ENCODE results near the gene SLC17A3. TPM values are rescaled to one million over a fixed set of nuclear protein-coding genes. Genes with fewer than 3 reads are reported as not detected.

SLC17A3 gene
- total RNA-seq, 1 experiment from 2014 or later, result not detected

DNA sequence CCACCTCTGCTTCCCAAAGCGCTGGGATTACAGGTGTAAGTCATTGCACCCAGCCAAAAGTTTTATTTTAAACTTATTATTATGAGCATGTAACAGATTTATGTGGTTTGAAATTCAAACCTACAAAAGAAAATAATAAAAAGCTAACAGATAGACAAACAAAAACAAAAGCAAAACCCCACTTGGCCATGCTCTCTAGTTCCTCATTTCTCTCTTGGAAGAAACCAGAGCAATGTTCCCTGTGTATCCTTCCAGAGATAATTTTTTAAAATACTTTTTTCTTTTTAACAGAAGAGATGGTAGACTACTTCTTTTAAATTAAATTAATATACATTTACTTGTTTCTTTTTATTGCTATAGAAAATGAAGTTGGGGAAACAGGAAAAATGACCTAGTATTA lies 28.0 kb upstream of the SLC17A3 start:
- Histone ChIP-seq H3K27me3 (ENCODE audit: insufficient read depth, low read length) (no peaks in the 10 kb centered on the region), H3K4me3 (replicated peaks in 1 of 2; ENCODE audit: low read depth in 1 of 2, low read length in 2 of 2) (no peak overlapping the region), H4K20me1 (ENCODE audit: insufficient read depth) (no peaks in the 10 kb centered on the region), H3K36me3 (ENCODE audit: control insufficient read depth in 1 of 2, insufficient read depth in 2 of 2, low read length in 2 of 2) (no peaks in the 10 kb centered on the region), H3K9ac (ENCODE audit: low read length) (no peak overlapping the region), H3K9me3 (ENCODE audit: control insufficient read depth in 1 of 2, insufficient read depth in 1 of 2, low read depth in 1 of 2, low read length in 2 of 2) (no peaks in the 10 kb centered on the region), H3K79me2 (ENCODE audit: insufficient read depth, low read length) (no peaks in the 10 kb centered on the region), H2AFZ (ENCODE audit: low read depth, low read length, poor library complexity, severe bottlenecking) (no peak overlapping the region), H3K9me2 (ENCODE audit: insufficient read depth) (no peaks in the 10 kb centered on the region), H3K4me2 (ENCODE audit: low read length) (no peak overlapping the region), H3K4me1 (ENCODE audit: control insufficient read depth in 1 of 2, insufficient read depth in 2 of 2, low read length in 2 of 2) (no peaks in the 10 kb centered on the region), H3K27ac (ENCODE audit: low read depth, low read length) (no peak overlapping the region)
- ChIA-PET RAD21 (ENCODE audit: low non-redundant PET in 1 of 2, low total read pairs in 2 of 2, uncharacterized antibody in 2 of 2, unreplicated experiment in 2 of 2) (no interaction called here), POLR2A (no interaction called here), CTCF (no interaction called here)
- BruUV-seq (replicated peaks), result no TSS peak
- ATAC-seq (no peak), DNase-seq (ENCODE audit: low read depth, low spot score) (no peak)
- TF ChIP-seq POLR2A (IDR thresholded peaks at IDR 0.05; ENCODE audit: borderline replicate concordance, extremely low read depth, insufficient read depth, insufficient read length) (no peak), ZNF274 (IDR thresholded peaks at IDR 0.05; ENCODE audit: low read depth, low read length) (no peak), JUND (IDR thresholded peaks at IDR 0.05) (no peak), CTCF (IDR thresholded peaks at IDR 0.05 in 2 of 3, conservative IDR thresholded peaks at IDR 0.05 in 1 of 3; ENCODE audit: borderline replicate concordance in 1 of 3, insufficient read depth in 1 of 3, low read depth in 2 of 3, low read length in 2 of 3) (no peak), EZH2phosphoT487 (IDR thresholded peaks at IDR 0.05; ENCODE audit: borderline replicate concordance) (no peak), FOSL1 (IDR thresholded peaks at IDR 0.05; ENCODE audit: low read depth) (no peak), ZFX (IDR thresholded peaks at IDR 0.05) (no peak)
- TF ChIP-seq, protein P1, sequence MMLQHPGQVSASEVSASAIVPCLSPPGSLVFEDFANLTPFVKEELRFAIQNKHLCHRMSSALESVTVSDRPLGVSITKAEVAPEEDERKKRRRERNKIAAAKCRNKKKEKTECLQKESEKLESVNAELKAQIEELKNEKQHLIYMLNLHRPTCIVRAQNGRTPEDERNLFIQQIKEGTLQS (IDR thresholded peaks at IDR 0.05), result no peak
- intact Hi-C loops (cut with micrococcal nuclease), result no loop called here

GRCh38 chr6:25900843-25901242 lies 26.8 kb upstream of the SLC17A3 start:
- RAD21 ChIA-PET (ENCODE audit: low non-redundant PET in 1 of 2, low total read pairs in 2 of 2, uncharacterized antibody in 2 of 2, unreplicated experiment in 2 of 2), result no interaction called here
- no peak overlapping the region for H2AFZ ChIP-seq (ENCODE audit: low read depth, low read length, poor library complexity, severe bottlenecking)
- H3K9ac ChIP-seq (ENCODE audit: low read length), result no peak overlapping the region
- intact Hi-C loops (cut with micrococcal nuclease), result no loop called here
- no peaks in the 10 kb centered on the region for H3K27me3 ChIP-seq (ENCODE audit: insufficient read depth, low read length)
- H4K20me1 ChIP-seq (ENCODE audit: insufficient read depth), result no peaks in the 10 kb centered on the region
- no peak overlapping the region for H3K27ac ChIP-seq (ENCODE audit: low read depth, low read length)
- no peak overlapping the region for H3K4me3 ChIP-seq (replicated peaks in 1 of 2; ENCODE audit: low read depth in 1 of 2, low read length in 2 of 2)
- no peak overlapping the region for H3K4me2 ChIP-seq (ENCODE audit: low read length)
- no peaks in the 10 kb centered on the region for H3K9me2 ChIP-seq (ENCODE audit: insufficient read depth)
- DNase-seq (ENCODE audit: low read depth, low spot score) (no peak), ATAC-seq (no peak)
- no peaks in the 10 kb centered on the region for H3K4me1 ChIP-seq (ENCODE audit: control insufficient read depth in 1 of 2, insufficient read depth in 2 of 2, low read length in 2 of 2)
- no TSS peak for BruUV-seq (replicated peaks)
- POLR2A ChIA-PET, result no interaction called here
- H3K36me3 ChIP-seq (ENCODE audit: control insufficient read depth in 1 of 2, insufficient read depth in 2 of 2, low read length in 2 of 2), result no peaks in the 10 kb centered on the region
- CTCF ChIA-PET, result no interaction called here
- no peaks in the 10 kb centered on the region for H3K79me2 ChIP-seq (ENCODE audit: insufficient read depth, low read length)
- no peaks in the 10 kb centered on the region for H3K9me3 ChIP-seq (ENCODE audit: control insufficient read depth in 1 of 2, insufficient read depth in 1 of 2, low read depth in 1 of 2, low read length in 2 of 2)
- no peak for TF ChIP-seq JUND (IDR thresholded peaks at IDR 0.05)
- TF ChIP-seq CEBPB (IDR thresholded peaks at IDR 0.05; ENCODE audit: low read depth), result no peak
- no peak for TF ChIP-seq ELF1 (IDR thresholded peaks at IDR 0.05; ENCODE audit: borderline replicate concordance, low read depth)
- no peak for TF ChIP-seq POLR2AphosphoS5 (IDR thresholded peaks at IDR 0.05; ENCODE audit: low read depth, low read length)
- TF ChIP-seq EZH2phosphoT487 (IDR thresholded peaks at IDR 0.05; ENCODE audit: borderline replicate concordance), result no peak
- TF ChIP-seq, protein P2, sequence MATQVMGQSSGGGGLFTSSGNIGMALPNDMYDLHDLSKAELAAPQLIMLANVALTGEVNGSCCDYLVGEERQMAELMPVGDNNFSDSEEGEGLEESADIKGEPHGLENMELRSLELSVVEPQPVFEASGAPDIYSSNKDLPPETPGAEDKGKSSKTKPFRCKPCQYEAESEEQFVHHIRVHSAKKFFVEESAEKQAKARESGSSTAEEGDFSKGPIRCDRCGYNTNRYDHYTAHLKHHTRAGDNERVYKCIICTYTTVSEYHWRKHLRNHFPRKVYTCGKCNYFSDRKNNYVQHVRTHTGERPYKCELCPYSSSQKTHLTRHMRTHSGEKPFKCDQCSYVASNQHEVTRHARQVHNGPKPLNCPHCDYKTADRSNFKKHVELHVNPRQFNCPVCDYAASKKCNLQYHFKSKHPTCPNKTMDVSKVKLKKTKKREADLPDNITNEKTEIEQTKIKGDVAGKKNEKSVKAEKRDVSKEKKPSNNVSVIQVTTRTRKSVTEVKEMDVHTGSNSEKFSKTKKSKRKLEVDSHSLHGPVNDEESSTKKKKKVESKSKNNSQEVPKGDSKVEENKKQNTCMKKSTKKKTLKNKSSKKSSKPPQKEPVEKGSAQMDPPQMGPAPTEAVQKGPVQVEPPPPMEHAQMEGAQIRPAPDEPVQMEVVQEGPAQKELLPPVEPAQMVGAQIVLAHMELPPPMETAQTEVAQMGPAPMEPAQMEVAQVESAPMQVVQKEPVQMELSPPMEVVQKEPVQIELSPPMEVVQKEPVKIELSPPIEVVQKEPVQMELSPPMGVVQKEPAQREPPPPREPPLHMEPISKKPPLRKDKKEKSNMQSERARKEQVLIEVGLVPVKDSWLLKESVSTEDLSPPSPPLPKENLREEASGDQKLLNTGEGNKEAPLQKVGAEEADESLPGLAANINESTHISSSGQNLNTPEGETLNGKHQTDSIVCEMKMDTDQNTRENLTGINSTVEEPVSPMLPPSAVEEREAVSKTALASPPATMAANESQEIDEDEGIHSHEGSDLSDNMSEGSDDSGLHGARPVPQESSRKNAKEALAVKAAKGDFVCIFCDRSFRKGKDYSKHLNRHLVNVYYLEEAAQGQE (IDR thresholded peaks at IDR 0.05; ENCODE audit: low read depth), result no peak
- TF ChIP-seq, protein P1 (IDR thresholded peaks at IDR 0.05), result no peak
- TF ChIP-seq FOSL1 (IDR thresholded peaks at IDR 0.05; ENCODE audit: low read depth), result no peak
- TF ChIP-seq YY1 (IDR thresholded peaks at IDR 0.05; ENCODE audit: extremely low read depth, insufficient replicate concordance, low read depth, low read length), result no peak
- TF ChIP-seq ZFX (IDR thresholded peaks at IDR 0.05), result no peak
- TF ChIP-seq EGR1 (IDR thresholded peaks at IDR 0.05; ENCODE audit: low read depth), result no peak
- TF ChIP-seq TCF7L2 (IDR thresholded peaks at IDR 0.05; ENCODE audit: borderline replicate concordance, extremely low read depth, insufficient read depth, insufficient read length), result no peak
